GM12878 (cell line): ENCODE measurements around the gene ASGR1. TPM values are rescaled to one million over a fixed set of nuclear protein-coding genes. Genes with fewer than 3 reads are reported as not detected.
"Not testable (repeated sequence)": the region's sequence is repeated elsewhere in the genome, so short reads cannot be mapped to it uniquely, and the experiment has no call there.

ENCODE experiments used
- ATAC-seq: fragments of 200-7000 bp; cut with Tn5 transposase; 3 replicates; pipeline ENCODE4 v1.9.1; 2020; ENCODE audit warnings: mild to moderate bottlenecking, moderate library complexity
- BruUV-seq: library from RNA; stranded (reverse); fragments of 400-500 nt; replicated peaks from 2 replicates; lab custom pipeline; 2021; lab: Mats Ljungman, UMichigan
- CTCF ChIA-PET: fragments of 300-600 bp; sonication (Branson Sonifier 250); formaldehyde crosslinking; extraction: SDS; loops from one replicate; lab custom pipeline; 2021; ENCODE audit warnings: inconsistent platforms; lab: Yijun Ruan, JAX
- POLR2A ChIA-PET: fragments of 350-600 bp; formaldehyde crosslinking; extraction: SDS; loops from one replicate; lab custom pipeline; 2021; ENCODE audit warnings: inconsistent platforms; lab: Charles Lee
- RAD21 ChIA-PET: fragments of 300-600 bp; sonication (Branson Sonifier 250); formaldehyde crosslinking; loops from one replicate; lab custom pipeline; 2023; ENCODE audit warnings: antibody characterized with exemption; ENCODE audit not compliant: unreplicated experiment; lab: Charles Lee
- SMC1A ChIA-PET: fragments of 300-600 bp; sonication (Branson Sonifier 250); formaldehyde crosslinking; loops from one replicate; lab custom pipeline; 2023; ENCODE audit not compliant: unreplicated experiment, uncharacterized antibody; lab: Charles Lee
- DNase-seq: peaks from one replicate; pipeline ENCODE4 v3.0.0-alpha.2; 2011; ENCODE audit warnings: low read depth, low spot score
- FAIRE-seq: peaks from 3 replicates; lab custom pipeline; 2011; peaks lifted over from hg19 to GRCh38; lab: Jason Lieb, UNC
- H2AFZ ChIP-seq: 2 replicates; pipeline ENCODE4 v1.6.0; 2011; ENCODE audit warnings: low read depth, low read length, control low read depth; ENCODE audit not compliant: control insufficient read depth
- H3K27ac ChIP-seq: 2 replicates; pipeline ENCODE4 v1.5.1; 2011; ENCODE audit warnings: control low read depth; ENCODE audit not compliant: control insufficient read depth, insufficient read depth
- H3K27me3 ChIP-seq, 2 experiments: replicated peaks in 1 of 2; 2 replicates each; pipeline versions ENCODE4 v1.6.0 to v1.6.1; 2011; ENCODE audit warnings: low read length in 1 of 2; ENCODE audit not compliant: control insufficient read depth in 2 of 2, insufficient read depth in 2 of 2
- H3K36me3 ChIP-seq, 2 experiments: 2 replicates each; pipeline ENCODE4 v1.5.1; 2011; ENCODE audit warnings: low read length in 1 of 2; ENCODE audit not compliant: control insufficient read depth in 2 of 2, insufficient read depth in 2 of 2
- H3K4me1 ChIP-seq: 2 replicates; pipeline ENCODE4 v1.6.1; 2011; ENCODE audit warnings: mild to moderate bottlenecking, low read length, moderate library complexity, mixed read lengths; ENCODE audit not compliant: control insufficient read depth, insufficient read depth
- H3K4me2 ChIP-seq: 2 replicates; pipeline ENCODE4 v1.6.0; 2011; ENCODE audit warnings: control low read depth; ENCODE audit not compliant: control insufficient read depth, insufficient read depth
- H3K4me3 ChIP-seq: fragments of 200-600 bp; sonication (generic); 2 replicates; pipeline ENCODE4 v1.5.1; 2016
- H3K79me2 ChIP-seq: 2 replicates; pipeline ENCODE4 v1.6.0; 2011; ENCODE audit warnings: low read length; ENCODE audit not compliant: control insufficient read depth, insufficient read depth
- H3K9ac ChIP-seq: 2 replicates; pipeline ENCODE4 v1.8.0; 2011; ENCODE audit warnings: low read length, control low read depth, mixed read lengths; ENCODE audit not compliant: control insufficient read depth, insufficient read depth
- H3K9me3 ChIP-seq: replicated peaks from 3 replicates; pipeline ENCODE4 v1.5.1; 2011; ENCODE audit warnings: mild to moderate bottlenecking, low read length; ENCODE audit not compliant: control insufficient read depth, insufficient read depth
- H4K20me1 ChIP-seq: 2 replicates; pipeline ENCODE4 v1.6.0; 2011; ENCODE audit not compliant: control insufficient read depth, insufficient read depth
- ATF3 ChIP-seq: IDR thresholded peaks from 2 replicates; pipeline ENCODE4 v1.6.1; 2011; ENCODE audit warnings: low read depth, mild to moderate bottlenecking, low read length, moderate library complexity, borderline replicate concordance; ENCODE audit errors: extremely low read depth
- BRCA1 ChIP-seq: IDR thresholded peaks from 2 replicates; pipeline ENCODE4 v1.6.1; 2011; ENCODE audit warnings: low read depth, low read length, improper control_type of control experiment
- CHD1 ChIP-seq: IDR thresholded peaks from 2 replicates; pipeline ENCODE4 v1.6.1; 2012; ENCODE audit warnings: low read depth, low read length, improper control_type of control experiment
- HDAC2 ChIP-seq: fragments of 200-600 bp; sonication (generic); IDR thresholded peaks from 2 replicates; pipeline ENCODE4 v1.6.1; 2017
- KDM1A ChIP-seq: fragments of 200-600 bp; sonication (generic); IDR thresholded peaks from 2 replicates; pipeline ENCODE4 v1.6.1; 2016; ENCODE audit warnings: borderline replicate concordance
- KLF5 ChIP-seq: fragments of 450-650 bp; IDR thresholded peaks from 2 replicates; pipeline ENCODE4 v1.6.1; 2014; ENCODE audit warnings: mild to moderate bottlenecking; ENCODE audit not compliant: partially characterized antibody
- MEF2B ChIP-seq: fragments of 450-650 bp; IDR thresholded peaks from 2 replicates; pipeline ENCODE4 v1.6.1; 2018; ENCODE audit warnings: mild to moderate bottlenecking, moderate library complexity; ENCODE audit not compliant: partially characterized antibody, poor library complexity, severe bottlenecking
- MTA2 ChIP-seq: fragments of 450-650 bp; IDR thresholded peaks from 2 replicates; pipeline ENCODE4 v1.6.1; 2016; ENCODE audit warnings: low read depth, mild to moderate bottlenecking, moderate library complexity
- NFIC ChIP-seq: IDR thresholded peaks from 2 replicates; pipeline ENCODE4 v1.6.1; 2012; ENCODE audit warnings: low read depth, mild to moderate bottlenecking, inconsistent platforms, low read length, moderate library complexity
- NR2C1 ChIP-seq: fragments of 450-650 bp; IDR thresholded peaks from 2 replicates; pipeline ENCODE4 v1.6.1; 2017; ENCODE audit warnings: antibody characterized with exemption, mild to moderate bottlenecking, moderate library complexity
- POLR2AphosphoS5 ChIP-seq: IDR thresholded peaks from 2 replicates; pipeline ENCODE4 v1.6.1; 2011; ENCODE audit warnings: mild to moderate bottlenecking, low read length, inconsistent platforms
- SPI1 ChIP-seq: IDR thresholded peaks from 2 replicates; pipeline ENCODE4 v1.6.1; 2011; ENCODE audit warnings: low read depth, mild to moderate bottlenecking, low read length, moderate library complexity, borderline replicate concordance; ENCODE audit not compliant: insufficient read depth
- STAT3 ChIP-seq: IDR thresholded peaks from 2 replicates; pipeline ENCODE4 v1.6.1; 2011; ENCODE audit warnings: low read depth, low read length, improper control_type of control experiment
- ZBED1 ChIP-seq: IDR thresholded peaks from 2 replicates; pipeline ENCODE4 v1.6.1; 2016; ENCODE audit warnings: borderline replicate concordance
- ZNF274 ChIP-seq: IDR thresholded peaks from one replicate; pipeline ENCODE4 v1.8.0; 2011; ENCODE audit not compliant: insufficient read length, insufficient read depth
- WGBS: methylation state at CpG from one replicate; pipeline ENCODE4 v1.1.6; 2016; ENCODE audit warnings: low lambda C conversion rate; ENCODE audit not compliant: insufficient replicate concordance, insufficient coverage; ENCODE audit errors: missing lambda C conversion rate; 5-methylcytosine and 5-hydroxymethylcytosine counted together
- in situ Hi-C: fragments of 300-500 bp; cut with MboI; formaldehyde crosslinking; loops from 9 replicates; pipeline ENCODE4 v1.14.3; 2018; ENCODE audit warnings: mixed read lengths
- intact Hi-C: fragments of 100-400 bp; cut with micrococcal nuclease; formaldehyde crosslinking; loops from one replicate; pipeline ENCODE4 v1.14.2; 2022; ENCODE audit not compliant: unreplicated experiment
- polyA plus RNA-seq, 11 experiments: library from polyadenylated mRNA; depleted of rRNA in 4 of 11; unstranded in 6 of 11; stranded (reverse) in 5 of 11; fragments of >200 nt; fragmentation: Nextera tagmentation in 4 of 11; fragmentation: Illumina TruSeq in 1 of 11; extraction: Ambion mirVana in 4 of 11; extraction: Trizol in 1 of 11; gene quantifications; 1 replicate in 1 of 11; 2 replicates in 10 of 11; pipeline versions ENCODE4 v1.2.1 to v1.2.3, GENCODE V29; 2011 to 2016; ENCODE audit warnings: inconsistent platforms in 2 of 11, missing spikeins in 2 of 11, low read depth in 1 of 11
- total RNA-seq, 4 experiments: library from RNA; depleted of rRNA in 3 of 4; stranded (reverse); fragments of >200 nt in 3 of 4; fragmentation: Illumina TruSeq in 1 of 4; extraction: Trizol in 1 of 4; gene quantifications; 2 replicates each; pipeline versions ENCODE4 v1.2.1 to v1.2.3, GENCODE V29; 2013 to 2021
- TF ChIP-seq, protein P1 (sequence below): fragments of 450-650 bp; IDR thresholded peaks from 2 replicates; pipeline ENCODE4 v1.6.1; 2017; ENCODE audit warnings: mild to moderate bottlenecking

The ASGR1 gene
- total and polyA plus RNA-seq, 10 of the 15 experiments (the other 5 are each of a cell fraction or from before 2014, with no cell fraction given): 0.06 to 0.34 (median 0.14) TPM; not detected in 6

DNA sequence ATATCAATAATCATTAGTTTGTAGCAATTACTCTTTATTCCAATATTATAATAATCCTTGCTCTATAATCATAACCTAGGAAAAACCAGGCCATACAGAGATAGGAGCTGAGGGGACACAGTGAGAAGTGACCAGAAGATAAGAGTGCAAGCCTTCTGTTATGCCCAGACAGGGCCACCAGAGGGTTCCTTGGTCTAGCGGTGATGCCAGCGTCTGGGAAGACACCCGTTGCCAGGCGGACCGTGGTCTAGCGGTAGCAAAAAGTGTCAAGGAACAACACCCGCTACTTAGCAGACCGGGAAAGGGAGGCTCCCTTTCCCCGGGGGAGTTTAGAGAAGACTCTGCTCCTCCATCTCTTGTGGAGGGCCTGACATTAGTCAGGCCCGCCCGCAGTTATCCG lies 52.8 kb downstream of the ASGR1 start:
- H3K4me3 ChIP-seq, H3K9ac ChIP-seq, H3K27ac ChIP-seq, H3K4me2 ChIP-seq, H4K20me1 ChIP-seq, FAIRE-seq, intact Hi-C loops, H3K79me2 ChIP-seq, BruUV-seq, RAD21 ChIA-PET, DNase-seq, SMC1A ChIA-PET, ATAC-seq, H2AFZ ChIP-seq, H3K9me3 ChIP-seq, in situ Hi-C loops, H3K36me3 ChIP-seq, POLR2A ChIA-PET, CTCF ChIA-PET, H3K27me3 ChIP-seq: not testable (repeated sequence)
- 74% methylated on average over 12 of the region's 12 CpGs for WGBS
- peaks cover 20% of the 10 kb centered on the region for H3K4me1 ChIP-seq

- FAIRE-seq (no peak), DNase-seq (no peak), ATAC-seq (no peak)
- peaks cover 15% of the 10 kb centered on the region for H3K4me1 ChIP-seq
- ChIA-PET POLR2A (no interaction called here), RAD21 (no interaction called here), CTCF (interaction anchor here (0.6 to 1.0 kb wide), 2 partner anchors 26 to 72 kb away, joined by 3 to 4 read pairs; no protein-coding TSS in a partner anchor), SMC1A (interaction anchor here (0.6 to 4.9 kb wide), 3 partner anchors 8 to 212 kb away, joined by 3 to 25 read pairs (median 4); no protein-coding TSS in a partner anchor)
- TF ChIP-seq BRCA1 (no peak), KDM1A (no peak), MEF2B (no peak), KLF5 (no peak), SPI1 (no peak), NFIC (no peak), ZNF274 (no peak), ZBED1 (no peak), MTA2 (no peak), POLR2AphosphoS5 (no peak), NR2C1 (no peak), STAT3 (no peak), HDAC2 (no peak), CHD1 (no peak), ATF3 (no peak)
- TF ChIP-seq, protein P1, sequence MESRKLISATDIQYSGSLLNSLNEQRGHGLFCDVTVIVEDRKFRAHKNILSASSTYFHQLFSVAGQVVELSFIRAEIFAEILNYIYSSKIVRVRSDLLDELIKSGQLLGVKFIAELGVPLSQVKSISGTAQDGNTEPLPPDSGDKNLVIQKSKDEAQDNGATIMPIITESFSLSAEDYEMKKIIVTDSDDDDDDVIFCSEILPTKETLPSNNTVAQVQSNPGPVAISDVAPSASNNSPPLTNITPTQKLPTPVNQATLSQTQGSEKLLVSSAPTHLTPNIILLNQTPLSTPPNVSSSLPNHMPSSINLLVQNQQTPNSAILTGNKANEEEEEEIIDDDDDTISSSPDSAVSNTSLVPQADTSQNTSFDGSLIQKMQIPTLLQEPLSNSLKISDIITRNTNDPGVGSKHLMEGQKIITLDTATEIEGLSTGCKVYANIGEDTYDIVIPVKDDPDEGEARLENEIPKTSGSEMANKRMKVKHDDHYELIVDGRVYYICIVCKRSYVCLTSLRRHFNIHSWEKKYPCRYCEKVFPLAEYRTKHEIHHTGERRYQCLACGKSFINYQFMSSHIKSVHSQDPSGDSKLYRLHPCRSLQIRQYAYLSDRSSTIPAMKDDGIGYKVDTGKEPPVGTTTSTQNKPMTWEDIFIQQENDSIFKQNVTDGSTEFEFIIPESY: no peak
- no peak overlapping the region for H3K9ac ChIP-seq
- no peaks in the 10 kb centered on the region for H4K20me1 ChIP-seq
- in situ Hi-C loops (no loop called here), intact Hi-C loops (no loop called here)
- no peak overlapping the region for H3K4me3 ChIP-seq
- no peaks in the 10 kb centered on the region for H3K27me3 ChIP-seq
- no peaks in the 10 kb centered on the region for H3K79me2 ChIP-seq
- no TSS peak for BruUV-seq
- H3K27ac ChIP-seq: no peak overlapping the region
- 88% methylated on average over 5 of the region's 5 CpGs for WGBS
- H3K9me3 ChIP-seq: no peaks in the 10 kb centered on the region
- H3K36me3 ChIP-seq: no peaks in the 10 kb centered on the region
- no peak overlapping the region for H2AFZ ChIP-seq
- H3K4me2 ChIP-seq: no peak overlapping the region
Observed at GRCh38 chr17:7124923-7125322, 54.2 kb downstream of the ASGR1 start.
